Brain microvascular endothelial cell (primary cell): Measurements from ENCODE around the gene LRMDA.

ENCODE experiments used
- DNase-seq: peaks from one replicate; pipeline ENCODE4 v3.0.0-alpha.2; 2020
- H3K27ac ChIP-seq: fragments of 250-450 bp; sonication (Bioruptor Pico); 2 replicates; pipeline ENCODE4 v1.5.1; 2020; ENCODE audit warnings: mild to moderate bottlenecking, moderate library complexity
- H3K27me3 ChIP-seq: fragments of 250-450 bp; sonication (Bioruptor Pico); replicated peaks from 2 replicates; pipeline ENCODE4 v1.5.1; 2020; ENCODE audit warnings: mild to moderate bottlenecking
- H3K36me3 ChIP-seq: fragments of 250-450 bp; sonication (Bioruptor Pico); replicated peaks from 2 replicates; pipeline ENCODE4 v1.5.1; 2020; ENCODE audit warnings: mild to moderate bottlenecking
- H3K4me3 ChIP-seq: 2 replicates; pipeline ENCODE4 v1.5.1; 2011; ENCODE audit warnings: low read depth, mild to moderate bottlenecking, control low read depth, low read length, moderate library complexity
- CTCF ChIP-seq: IDR thresholded peaks from 2 replicates; pipeline ENCODE4 v1.5.1; 2011; ENCODE audit warnings: low read depth, mild to moderate bottlenecking, moderate library complexity, low read length, control low read depth, inconsistent platforms; ENCODE audit errors: missing control alignments
- in situ Hi-C: cut with HindIII; loops from 2 replicates; pipeline ENCODE4 v1.10.0; 2017; ENCODE audit warnings: low sequenced_read_pairs, low pct_ligation_motif_present

Gene LRMDA

GRCh38 chr10:76152186-76152585 lies 720.8 kb downstream of the LRMDA start:
- TF ChIP-seq CTCF, result no peak
- H3K4me3 ChIP-seq, result no peak overlapping the region
- DNase-seq, result no peak
- no peaks in the 10 kb centered on the region for H3K36me3 ChIP-seq
- in situ Hi-C loops, result no loop called here
- H3K27me3 ChIP-seq, result no peaks in the 10 kb centered on the region
- H3K27ac ChIP-seq, result no peak overlapping the region

GRCh38 chr10:76155961-76156360 lies 724.5 kb downstream of the LRMDA start:
- Histone ChIP-seq H3K27me3 (no peaks in the 10 kb centered on the region), H3K27ac (no peak overlapping the region), H3K4me3 (no peak overlapping the region), H3K36me3 (no peaks in the 10 kb centered on the region)
- no peak for DNase-seq
- in situ Hi-C loops, result no loop called here
- no peak for TF ChIP-seq CTCF

GRCh38 chr10:76160446-76161300 lies 729.2 kb downstream of the LRMDA start:
- Histone ChIP-seq H3K4me3 (no peak overlapping the region), H3K27me3 (no peaks in the 10 kb centered on the region), H3K36me3 (no peaks in the 10 kb centered on the region), H3K27ac (no peak overlapping the region)
- no peak for DNase-seq
- no peak for TF ChIP-seq CTCF
- in situ Hi-C loops, result no loop called here

GRCh38 chr10:76161301-76161582 lies 729.8 kb downstream of the LRMDA start:
- Histone ChIP-seq H3K4me3 (no peak overlapping the region), H3K36me3 (no peaks in the 10 kb centered on the region), H3K27ac (no peak overlapping the region), H3K27me3 (no peaks in the 10 kb centered on the region)
- no peak for DNase-seq
- no peak for TF ChIP-seq CTCF
- in situ Hi-C loops, result no loop called here

GRCh38 chr10:76168437-76168836 lies 737.0 kb downstream of the LRMDA start:
- H3K27ac ChIP-seq, result no peak overlapping the region
- no peak for TF ChIP-seq CTCF
- H3K27me3 ChIP-seq, result no peaks in the 10 kb centered on the region
- H3K4me3 ChIP-seq, result no peak overlapping the region
- no peaks in the 10 kb centered on the region for H3K36me3 ChIP-seq
- DNase-seq, result no peak
- in situ Hi-C loops, result no loop called here

GRCh38 chr10:76169246-76169645 lies 737.8 kb downstream of the LRMDA start:
- Histone ChIP-seq H3K27me3 (no peaks in the 10 kb centered on the region), H3K36me3 (no peaks in the 10 kb centered on the region), H3K4me3 (no peak overlapping the region), H3K27ac (no peak overlapping the region)
- DNase-seq, result no peak
- in situ Hi-C loops, result no loop called here
- TF ChIP-seq CTCF, result no peak
